HG02973 (cell line): ENCODE data around the gene CRHR1.
"Not testable (repeated sequence)": the region's sequence is repeated elsewhere in the genome, so short reads cannot be mapped to it uniquely, and the experiment has no call there.

Source experiments
- ATAC-seq: cut with Tn5 transposase; IDR thresholded peaks from one replicate; pipeline ENCODE4 v1.9.1; 2021; ENCODE audit warnings: moderate library complexity; ENCODE audit not compliant: unreplicated experiment

Gene CRHR1

GRCh38 chr17:45857977-45858708, 74.0 kb downstream of the CRHR1 start:
- no peak for ATAC-seq

GRCh38 chr17:45861165-45861564, 77.0 kb downstream of the CRHR1 start:
- no peak for ATAC-seq

GRCh38 chr17:45862127-45862526, 78.0 kb downstream of the CRHR1 start:
- not testable (repeated sequence) for ATAC-seq

GRCh38 chr17:45863857-45864654, 79.9 kb downstream of the CRHR1 start:
- ATAC-seq = no peak

- ATAC-seq = no peak
Measured at GRCh38 chr17:45867171-45867570, 83.1 kb downstream of the CRHR1 start.

- no peak for ATAC-seq
Measured at GRCh38 chr17:45867702-45868101, 83.6 kb downstream of the CRHR1 start.

GRCh38 chr17:45868276-45868675, 84.2 kb downstream of the CRHR1 start:
- no peak for ATAC-seq

- no peak for ATAC-seq
Measured at GRCh38 chr17:45869676-45870341, 85.7 kb downstream of the CRHR1 start.

- no peak for ATAC-seq
Measured at GRCh38 chr17:45870342-45870974, 86.3 kb downstream of the CRHR1 start.

GRCh38 chr17:45871718-45872117, 87.6 kb downstream of the CRHR1 start:
- no peak for ATAC-seq

- no peak for ATAC-seq
Measured at GRCh38 chr17:45873728-45874127, 89.6 kb downstream of the CRHR1 start.

GRCh38 chr17:45874151-45874550, 90.0 kb downstream of the CRHR1 start:
- ATAC-seq = no peak

GRCh38 chr17:45876539-45876938, 92.4 kb downstream of the CRHR1 start:
- ATAC-seq = no peak

- no peak for ATAC-seq
Measured at GRCh38 chr17:45877467-45877866, 93.3 kb downstream of the CRHR1 start.

GRCh38 chr17:45883063-45883462, 98.9 kb downstream of the CRHR1 start:
- ATAC-seq = no peak
